ENCODE measurements around the gene CRP. TPM values are rescaled to one million over a fixed set of nuclear protein-coding genes. Genes with fewer than 3 reads are reported as not detected.
A peak's percentile ranks its signal among the peaks of the same experiment; 100 is the strongest.
"Not testable (repeated sequence)": the region's sequence is repeated elsewhere in the genome, so short reads cannot be mapped to it uniquely, and the experiment has no call there.

CRP gene
- not detected in 2 replicates for total RNA-seq
- not detected for polyA plus RNA-seq (2012)

DNA sequence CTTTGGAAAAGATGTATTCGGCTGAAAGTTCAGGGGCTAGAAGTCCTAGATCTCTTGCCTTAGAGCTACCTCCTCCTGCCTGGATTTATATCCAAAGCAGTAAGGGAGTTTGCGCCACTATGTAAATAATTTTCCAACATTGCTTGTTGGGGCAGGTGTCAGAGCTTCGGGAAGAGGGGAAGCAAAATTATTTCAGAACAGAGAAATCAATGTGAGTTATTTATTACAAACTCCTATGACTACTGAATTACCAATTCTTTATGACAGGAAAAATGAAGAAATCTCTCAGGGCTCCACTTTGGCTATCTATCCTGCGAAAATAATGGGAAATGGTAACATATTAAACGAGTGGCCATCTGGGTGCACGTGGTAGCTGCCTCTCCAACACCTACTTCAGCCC is at the start of gene CRP:
TSS of gene CRP (minus strand) at position 61 of the 400 bp plus-strand sequence. CDS start 104 bp downstream, outside the sequence.
- no peak for DNase-seq (ENCODE audit: low read depth)

DNA sequence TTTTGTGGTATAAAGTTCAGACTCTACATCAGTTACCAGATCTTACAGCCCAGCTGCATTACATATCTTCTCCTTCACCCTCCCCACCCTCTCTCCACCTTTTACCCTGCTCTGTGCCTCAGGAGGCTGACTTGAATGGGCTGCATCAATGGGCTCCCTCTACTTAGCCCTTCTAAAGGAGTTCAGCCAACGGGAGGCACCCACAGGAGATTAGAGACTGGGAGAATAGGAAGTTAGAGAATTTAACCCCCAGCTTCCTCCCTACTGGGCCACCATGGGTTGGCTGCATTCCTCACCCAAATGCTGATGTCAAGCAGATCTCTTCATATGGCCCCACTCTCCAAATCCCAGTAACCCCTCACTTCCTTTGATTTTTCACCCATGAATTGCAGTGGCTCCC is 49.3 kb upstream of the CRP start:
- no peak for DNase-seq (ENCODE audit: low read depth)

GRCh38 chr1:159756397-159756796 is 42.0 kb upstream of the CRP start:
- DNase-seq (ENCODE audit: low read depth): no peak

DNA sequence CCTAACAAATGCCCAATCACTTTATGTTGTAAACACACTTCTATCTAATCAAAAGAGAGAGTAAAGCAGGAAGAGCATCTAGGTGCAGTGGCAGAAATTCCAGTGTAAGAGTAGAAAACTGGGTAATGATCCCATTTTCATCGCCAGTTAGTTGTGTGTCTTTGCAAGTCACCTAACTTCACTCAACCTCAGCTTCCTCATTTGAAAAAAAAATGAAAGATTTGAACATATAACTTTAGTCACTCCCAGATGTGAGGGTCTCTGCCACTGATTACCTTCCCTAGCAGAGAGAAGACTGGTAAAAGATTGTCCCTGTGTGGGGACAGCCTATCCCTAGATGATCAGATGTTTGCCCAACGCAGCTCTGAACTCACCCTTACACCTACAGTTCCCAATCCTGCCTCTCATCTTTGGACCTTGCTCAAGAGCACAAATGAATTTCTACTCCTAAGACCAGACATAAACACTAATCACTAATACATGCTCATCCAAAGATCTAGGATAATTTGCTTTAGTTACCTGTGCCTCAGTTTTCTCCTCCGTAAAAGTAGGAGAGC is 41.1 kb upstream of the CRP start:
- DNase-seq (ENCODE audit: low read depth): no peak

DNA sequence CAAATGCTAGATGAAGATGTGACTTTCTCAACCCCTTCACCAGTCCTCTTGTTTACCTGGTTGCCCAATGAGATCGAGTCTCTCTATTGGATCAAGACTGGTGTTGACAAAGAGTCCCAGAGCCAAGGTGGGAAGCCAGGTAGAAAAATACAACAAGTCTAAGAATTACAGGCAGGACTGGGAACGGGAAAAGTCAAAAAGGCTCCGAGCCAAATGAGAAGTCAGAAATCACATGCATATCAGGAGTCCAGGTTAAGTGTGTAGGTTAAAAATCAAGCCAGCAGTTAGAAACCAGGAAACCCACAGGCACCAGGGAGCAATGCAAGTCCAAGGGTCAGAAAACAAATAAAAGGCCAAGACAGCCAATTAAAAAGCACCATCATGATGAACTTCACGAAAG is 39.0 kb upstream of the CRP start:
- DNase-seq (ENCODE audit: low read depth): no peak

DNA sequence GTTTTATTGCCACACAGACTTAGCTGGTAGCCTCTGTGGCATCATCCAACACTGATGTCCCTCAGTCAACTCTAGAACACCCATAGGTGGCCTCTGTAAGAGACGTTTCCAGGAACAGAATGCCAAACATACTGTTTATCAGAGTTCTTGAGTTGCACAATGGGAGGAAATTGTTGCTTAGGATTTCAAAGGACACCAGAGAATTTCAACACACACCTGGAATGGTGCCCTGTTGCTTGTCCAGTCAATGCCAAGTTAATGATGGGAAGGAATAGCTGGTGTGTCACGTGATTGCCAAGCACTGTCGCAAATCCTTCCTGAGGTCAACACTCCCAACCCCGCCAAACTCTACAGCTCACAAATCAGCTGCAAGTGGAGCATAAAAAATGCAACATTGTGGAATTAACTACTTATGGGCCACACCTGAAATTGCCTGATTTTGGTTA is 37.8 kb upstream of the CRP start:
- peak; percentile 15 for DNase-seq (ENCODE audit: low read depth)

- DNase-seq (ENCODE audit: low read depth): no peak
Observed at GRCh38 chr1:159751031-159751430, 36.6 kb upstream of the CRP start.

GRCh38 chr1:159750621-159751020 is 36.2 kb upstream of the CRP start:
- no peak for DNase-seq (ENCODE audit: low read depth)

DNA sequence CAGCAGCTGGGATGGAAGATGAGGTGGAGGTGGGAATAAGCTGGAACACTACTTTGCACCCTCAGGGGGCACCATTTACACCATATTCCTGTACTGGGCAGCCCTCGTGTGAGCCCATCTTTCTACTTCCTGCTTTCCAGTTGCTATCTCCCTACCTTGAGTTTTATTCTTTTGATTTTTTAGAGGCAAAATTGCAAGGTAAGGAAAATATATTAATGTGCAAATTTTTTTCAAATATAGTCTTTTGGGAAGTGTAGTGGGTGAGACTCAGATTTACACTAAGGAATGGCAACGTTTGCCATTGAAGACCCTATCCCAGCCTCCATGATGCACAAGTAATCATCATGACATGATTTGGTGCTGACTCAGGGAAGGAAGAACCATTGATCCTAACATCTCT is 35.2 kb upstream of the CRP start:
- no peak for DNase-seq (ENCODE audit: low read depth)

- DNase-seq (ENCODE audit: low read depth): no peak
Observed at GRCh38 chr1:159748370-159748769, 34.0 kb upstream of the CRP start.

GRCh38 chr1:159746666-159747065 is 32.3 kb upstream of the CRP start:
- DNase-seq (ENCODE audit: low read depth): no peak

GRCh38 chr1:159743651-159744410 is 29.4 kb upstream of the CRP start:
- no peak for DNase-seq (ENCODE audit: low read depth)

- no peak for DNase-seq (ENCODE audit: low read depth)
Observed at GRCh38 chr1:159737238-159737916, 23.0 kb upstream of the CRP start.

DNA sequence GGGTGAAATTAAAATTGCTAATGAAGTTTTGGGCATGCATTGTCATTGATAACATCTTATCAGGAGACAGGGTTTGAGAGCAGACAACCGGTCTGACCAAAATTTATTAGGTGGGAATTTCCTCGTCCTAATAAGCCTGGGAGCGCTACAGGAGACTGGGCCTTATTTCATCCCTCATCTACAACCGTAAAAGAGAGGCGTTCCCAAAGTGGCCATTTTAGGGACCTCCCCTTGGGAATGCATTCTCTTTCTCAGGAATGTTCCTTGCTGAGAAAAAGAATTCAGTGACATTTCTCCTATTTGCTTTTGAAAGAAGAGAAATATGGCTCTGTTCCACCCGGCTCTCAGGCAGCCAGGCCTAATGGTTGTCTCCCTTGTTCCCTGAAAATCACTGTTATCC is 8.8 kb upstream of the CRP start:
- not testable (repeated sequence) for DNase-seq (ENCODE audit: low read depth)

GRCh38 chr1:159719990-159720389 is 5.6 kb upstream of the CRP start:
- no peak for DNase-seq (ENCODE audit: low read depth)

GRCh38 chr1:159715855-159716254 is 1.5 kb upstream of the CRP start:
- DNase-seq (ENCODE audit: low read depth): no peak

DNA sequence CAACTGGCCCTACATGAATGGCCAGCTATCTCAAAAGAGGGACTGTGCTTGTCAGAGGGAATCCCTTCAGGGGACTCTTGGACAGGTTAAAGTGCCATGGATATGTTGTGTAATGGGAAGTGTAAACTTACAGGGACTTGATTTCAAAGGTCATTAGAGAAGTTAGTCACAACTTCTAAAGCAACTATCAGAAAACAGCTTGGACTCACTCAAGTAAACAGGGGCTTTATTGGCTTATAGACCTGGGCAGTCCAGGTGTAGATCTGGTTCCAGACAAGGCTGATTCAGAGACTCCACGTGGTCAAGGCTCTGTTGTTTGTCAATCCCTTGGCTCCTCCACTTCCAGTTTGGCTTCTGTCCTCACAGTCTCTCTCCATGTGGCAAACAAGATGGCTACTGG is 2.3 kb downstream of the CRP start:
- no peak for DNase-seq (ENCODE audit: low read depth)

DNA sequence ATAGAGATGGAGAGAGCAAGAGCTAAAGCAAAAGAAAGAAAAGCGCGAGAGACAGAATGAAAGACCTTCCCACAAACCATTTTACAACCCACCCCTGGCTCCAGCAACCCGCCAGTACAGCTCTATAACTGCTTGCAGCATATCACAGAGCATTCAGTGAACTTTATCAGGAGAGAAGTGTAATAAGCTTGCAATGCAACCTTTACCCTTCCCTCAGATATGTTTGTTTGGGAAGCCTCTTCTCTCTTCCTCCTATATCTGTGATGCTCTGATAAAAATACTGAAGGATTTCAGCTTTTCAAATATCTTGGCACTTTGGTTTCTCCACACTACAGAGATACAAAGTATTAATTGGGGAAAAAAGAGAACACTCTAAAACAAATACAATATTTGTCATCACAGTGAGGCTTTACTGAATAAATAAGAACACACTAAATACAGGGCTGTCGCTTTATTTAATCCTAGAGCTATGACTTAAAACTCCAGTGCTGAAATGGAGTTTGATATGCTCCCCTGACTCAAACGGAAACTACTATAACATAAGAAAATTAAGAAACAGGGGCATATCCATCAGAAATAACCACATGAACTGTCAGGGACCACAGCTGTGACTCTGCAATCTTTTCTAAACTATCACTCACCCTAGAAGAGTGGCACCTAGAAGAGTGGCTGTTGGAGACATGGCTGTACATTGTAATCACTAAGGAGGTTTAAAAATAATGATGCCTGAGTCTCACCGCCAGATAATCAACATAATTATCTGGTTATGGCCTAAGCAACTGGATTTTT is 6.7 kb downstream of the CRP start:
- no peak for DNase-seq (ENCODE audit: low read depth)

DNA sequence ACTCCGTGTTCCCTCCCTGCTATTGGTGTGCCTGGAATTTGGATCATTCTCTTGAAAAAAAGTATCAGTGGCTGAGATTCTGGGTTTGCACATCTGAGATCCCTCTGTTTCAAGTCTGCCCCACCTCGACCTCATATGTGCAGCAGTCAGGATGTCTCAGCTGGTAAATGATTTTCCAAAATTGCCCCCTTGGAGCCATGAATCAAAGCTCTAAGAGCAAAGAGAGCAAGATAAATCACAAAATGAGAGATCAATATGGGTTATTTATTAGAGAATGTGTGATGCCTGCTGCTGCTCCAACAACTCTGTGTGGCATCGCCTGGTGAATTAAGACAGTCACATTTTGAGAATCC is 8.5 kb downstream of the CRP start:
- no peak for DNase-seq (ENCODE audit: low read depth)

DNA sequence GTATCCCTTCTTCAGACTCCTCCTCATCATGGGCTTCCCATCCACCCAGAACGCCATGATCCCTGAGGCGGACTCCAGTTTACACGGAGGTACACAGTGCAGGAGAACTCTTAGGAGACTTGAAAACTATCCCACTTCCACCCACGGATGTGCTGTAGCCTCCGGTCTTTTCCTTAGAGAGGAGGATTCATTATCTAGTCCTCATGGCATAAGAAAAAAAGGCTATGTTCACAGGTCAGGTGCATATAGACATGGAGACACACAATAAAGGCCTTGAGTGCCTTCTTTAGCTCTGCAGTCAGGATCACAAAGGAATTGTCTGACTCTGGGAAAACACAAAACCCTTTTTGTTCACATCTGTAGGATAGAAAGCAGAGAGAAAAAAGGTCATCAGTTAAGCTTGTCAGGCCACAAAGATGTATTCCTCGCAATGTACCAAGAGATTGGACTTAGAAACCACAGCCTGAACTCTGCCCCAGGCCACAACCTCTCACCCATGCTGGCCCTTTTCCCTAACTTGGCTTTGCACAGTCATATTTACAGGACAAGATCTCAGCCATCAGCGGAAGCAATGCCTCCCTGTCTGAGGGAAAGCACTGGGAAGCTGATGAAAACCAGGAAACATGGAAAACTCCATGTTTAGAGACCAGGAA is 9.0 kb downstream of the CRP start:
- no peak for DNase-seq (ENCODE audit: low read depth)

- DNase-seq (ENCODE audit: low read depth): no peak
Observed at GRCh38 chr1:159704481-159704880, 9.9 kb downstream of the CRP start.

Data from myocyte (in vitro differentiated cells).